Ovary (tissue), 9 donors: ENCODE results near the gene ADRA2A. TPM values are rescaled to one million over a fixed set of nuclear protein-coding genes. Genes with fewer than 3 reads are reported as not detected.

Experiments
- DNase-seq, 5 donors: peaks; one replicate each; pipeline ENCODE4 v3.0.0-alpha.2; 2019 to 2020
- H3K27ac ChIP-seq, 2 donors: fragments of 200-600 bp; one replicate each; pipeline versions ENCODE4 v1.5.1 to v1.8.0; 2019 to 2022
- H3K27me3 ChIP-seq: fragments of 200-600 bp; one replicate; pipeline ENCODE4 v1.8.0; 2022
- H3K36me3 ChIP-seq: fragments of 200-600 bp; sonication (generic); one replicate; pipeline ENCODE4 v1.5.1; 2019
- H3K4me1 ChIP-seq: one replicate; pipeline ENCODE4 v1.8.1; 2013; ENCODE audit warnings: mild to moderate bottlenecking, moderate library complexity; ENCODE audit not compliant: insufficient read depth
- H3K4me3 ChIP-seq: fragments of 200-600 bp; sonication (generic); one replicate; pipeline ENCODE4 v1.5.1; 2017
- H3K9me3 ChIP-seq, 2 donors: fragments of 200-600 bp in 1 of 2; sonication (generic) in 1 of 2; one replicate each; pipeline versions ENCODE4 v1.5.1 to v1.8.1; 2013 to 2019; ENCODE audit warnings: mild to moderate bottlenecking in 1 of 2, moderate library complexity in 1 of 2
- EP300 ChIP-seq: sonication (generic); formaldehyde crosslinking; IDR thresholded peaks from one replicate; pipeline ENCODE4 v1.6.1; 2017; ENCODE audit warnings: antibody characterized with exemption
- POLR2A ChIP-seq: fragments of 450-650 bp; IDR thresholded peaks from one replicate; pipeline ENCODE4 v1.6.1; 2017; ENCODE audit warnings: antibody characterized with exemption, mild to moderate bottlenecking, moderate library complexity
- WGBS, 3 donors: extraction: QIAGEN DNeasy Blood & Tissue Kit in 1 of 3; methylation state at CpG; one replicate each; pipeline versions ENCODE4 v1.1.5 to v1.1.7; 2013 to 2017; 5-methylcytosine and 5-hydroxymethylcytosine counted together
- intact Hi-C, 4 donors: fragments of 100-400 bp; cut with DNase I; formaldehyde crosslinking; loops; one replicate each; pipeline versions ENCODE4 v1.11.0 to v1.15.1; 2022 to 2023
- polyA plus RNA-seq, 2 donors: library from polyadenylated mRNA; stranded (reverse); fragments of 200-250 nt in 1 of 2; fragments of 350-450 nt in 1 of 2; fragmentation: Illumina TruSeq in 1 of 2; extraction: RNeasy Lipid Tissue Mini Kit (QIAGEN cat#74804) in 1 of 2; gene quantifications; one replicate each; pipeline ENCODE4 v1.2.3, GENCODE V29; 2013 to 2014
- total RNA-seq, 7 donors: library from RNA; depleted of rRNA in 2 of 7; stranded (reverse); fragments of >200 nt in 2 of 7; fragmentation: NEBNext Ultra II Directional in 3 of 7; extraction: Animal tissue kit (Norgen Biotek cat#: 25700) in 3 of 7; gene quantifications; one replicate each; pipeline versions ENCODE4 v1.1.0 to v1.2.4, GENCODE V29; 2016 to 2023
- TF ChIP-seq, protein P1 (sequence below), 3 donors: fragments of 450-650 bp in 2 of 3; fragments of 200-600 bp in 1 of 3; IDR thresholded peaks; one replicate each; pipeline versions ENCODE4 v1.5.1 to v1.8.0; 2016 to 2022; ENCODE audit warnings: antibody characterized with exemption in 3 of 3, mild to moderate bottlenecking in 1 of 3
- donor health status: DM: no; HTN: no; CAD: no; lungs with moderate emphysema.
- donor health status: DM: no; HTN: no; CAD: no.
- donor health status: Bipolar disorder and iron deficiency.
- donor health status: DM: yes; HTN: yes; CAD: no.
- donor health status: DM: no; HTN: no; CAD: no.
- donor health status: DM: yes; HTN: yes; CAD: no.

ADRA2A gene
- total and polyA plus RNA-seq, 9 donors: 13.7 to 55.7 (median 20.0) TPM

DNA sequence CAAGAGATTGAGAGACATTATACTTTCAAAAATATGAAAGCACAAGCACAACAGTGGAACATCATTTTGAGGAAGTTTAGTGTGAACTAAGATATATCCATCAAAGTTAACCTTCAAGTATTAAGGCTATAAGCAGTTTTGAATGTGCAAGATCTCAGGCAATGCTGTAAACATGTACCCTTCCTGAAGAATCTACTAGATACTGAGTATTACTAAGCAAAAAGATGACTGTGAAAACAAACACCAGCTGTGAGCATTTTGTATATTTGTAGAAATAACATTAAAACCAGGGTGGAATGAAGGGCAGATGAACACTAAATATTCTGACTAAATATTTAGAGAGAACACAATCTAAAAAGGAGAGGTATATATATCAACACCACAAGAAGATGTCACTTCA, 41.3 kb upstream of the ADRA2A start:
- H3K27me3 ChIP-seq: no peaks in the 10 kb centered on the region
- H3K27ac ChIP-seq: no peak overlapping the region
- H3K4me1 ChIP-seq: no peaks in the 10 kb centered on the region
- TF ChIP-seq, protein P1, sequence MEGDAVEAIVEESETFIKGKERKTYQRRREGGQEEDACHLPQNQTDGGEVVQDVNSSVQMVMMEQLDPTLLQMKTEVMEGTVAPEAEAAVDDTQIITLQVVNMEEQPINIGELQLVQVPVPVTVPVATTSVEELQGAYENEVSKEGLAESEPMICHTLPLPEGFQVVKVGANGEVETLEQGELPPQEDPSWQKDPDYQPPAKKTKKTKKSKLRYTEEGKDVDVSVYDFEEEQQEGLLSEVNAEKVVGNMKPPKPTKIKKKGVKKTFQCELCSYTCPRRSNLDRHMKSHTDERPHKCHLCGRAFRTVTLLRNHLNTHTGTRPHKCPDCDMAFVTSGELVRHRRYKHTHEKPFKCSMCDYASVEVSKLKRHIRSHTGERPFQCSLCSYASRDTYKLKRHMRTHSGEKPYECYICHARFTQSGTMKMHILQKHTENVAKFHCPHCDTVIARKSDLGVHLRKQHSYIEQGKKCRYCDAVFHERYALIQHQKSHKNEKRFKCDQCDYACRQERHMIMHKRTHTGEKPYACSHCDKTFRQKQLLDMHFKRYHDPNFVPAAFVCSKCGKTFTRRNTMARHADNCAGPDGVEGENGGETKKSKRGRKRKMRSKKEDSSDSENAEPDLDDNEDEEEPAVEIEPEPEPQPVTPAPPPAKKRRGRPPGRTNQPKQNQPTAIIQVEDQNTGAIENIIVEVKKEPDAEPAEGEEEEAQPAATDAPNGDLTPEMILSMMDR (IDR thresholded peaks at IDR 0.05): no peak
- no peak for TF ChIP-seq EP300
- no peak for TF ChIP-seq POLR2A
- H3K36me3 ChIP-seq: no peaks in the 10 kb centered on the region
- no peaks in the 10 kb centered on the region for H3K9me3 ChIP-seq
- DNase-seq: no peak
- no peak overlapping the region for H3K4me3 ChIP-seq
- intact Hi-C loops: no loop called here

DNA sequence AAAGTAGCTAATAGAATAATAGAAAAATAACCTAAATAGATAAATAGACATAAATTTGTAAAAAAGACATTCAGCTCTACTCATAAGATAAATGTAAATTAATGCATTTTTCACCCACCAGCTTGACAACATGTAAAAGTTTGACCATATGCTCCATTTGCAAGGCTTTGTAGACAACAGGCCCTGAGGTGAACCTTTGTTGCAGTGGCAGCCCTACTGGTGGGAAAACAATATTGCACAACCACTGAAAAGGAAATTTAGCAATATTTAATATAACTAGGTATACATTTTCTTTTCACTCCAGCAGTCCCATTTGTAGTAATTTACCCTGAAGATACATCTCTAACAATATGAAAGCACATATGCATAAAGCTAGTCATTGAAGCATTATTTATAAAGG, 39.0 kb upstream of the ADRA2A start:
- no peaks in the 10 kb centered on the region for H3K4me1 ChIP-seq
- no peak overlapping the region for H3K27ac ChIP-seq
- TF ChIP-seq, protein P1 (IDR thresholded peaks at IDR 0.05): no peak
- TF ChIP-seq EP300 (no peak), POLR2A (no peak)
- no peak for DNase-seq
- H3K36me3 ChIP-seq: no peaks in the 10 kb centered on the region
- no peaks in the 10 kb centered on the region for H3K27me3 ChIP-seq
- intact Hi-C loops: no loop called here
- no peaks in the 10 kb centered on the region for H3K9me3 ChIP-seq
- no peak overlapping the region for H3K4me3 ChIP-seq

DNA sequence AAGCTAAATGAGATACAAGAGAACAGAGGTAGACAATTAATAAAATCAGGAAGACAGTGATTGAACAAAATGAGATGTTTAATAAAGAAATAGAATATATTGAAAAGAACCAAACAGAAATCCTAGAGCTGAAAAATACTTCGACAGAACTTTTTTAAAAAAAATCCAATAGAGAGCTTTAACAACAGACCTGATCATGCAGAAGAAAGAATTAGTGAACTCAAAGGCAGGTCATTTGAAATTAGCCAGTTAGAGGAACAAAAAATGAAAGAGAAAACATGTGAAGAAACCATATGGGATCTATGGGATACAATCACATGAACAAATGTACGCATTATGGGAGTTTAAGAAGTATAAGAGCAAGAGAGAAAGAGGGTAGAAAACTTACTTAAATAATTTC, 37.3 kb upstream of the ADRA2A start:
- 76 to 87% (median 80%) methylated on average over 2 of the region's 2 CpGs for WGBS, 3 donors
- no peaks in the 10 kb centered on the region for H3K36me3 ChIP-seq

DNA sequence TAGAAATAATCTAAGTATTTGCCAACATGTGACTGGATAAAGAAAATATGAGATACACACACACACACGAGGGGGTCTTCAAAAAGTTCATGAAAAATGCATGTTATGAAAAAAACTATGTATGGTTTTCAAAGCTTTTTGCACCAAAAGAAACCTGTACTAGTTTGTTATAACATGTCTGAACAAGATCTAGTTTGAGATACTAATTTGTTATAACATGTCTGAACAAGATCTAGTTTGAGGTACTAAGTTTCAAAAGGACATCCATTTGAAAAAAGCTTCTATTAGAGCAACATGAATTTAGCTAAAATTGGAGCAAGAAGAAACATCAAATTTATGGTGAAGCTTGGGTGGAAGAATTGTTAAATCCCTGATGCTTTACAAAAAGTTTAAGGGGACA, 19.8 kb upstream of the ADRA2A start:
- Histone ChIP-seq H3K9me3 (no peaks in the 10 kb centered on the region), H3K4me3 (no peak overlapping the region)
- 52 to 54% (median 53%) methylated on average over 1 of the region's 1 CpG for WGBS, 3 donors

More for the DNA sequence above, 37.3 kb upstream of the ADRA2A start:
- intact Hi-C loops: no loop called here
- Histone ChIP-seq H3K9me3 (no peaks in the 10 kb centered on the region), H3K27me3 (no peaks in the 10 kb centered on the region), H3K4me3 (no peak overlapping the region), H3K27ac (no peak overlapping the region), H3K4me1 (no peaks in the 10 kb centered on the region)
- DNase-seq: no peak
- TF ChIP-seq, protein P1 (IDR thresholded peaks at IDR 0.05): no peak
- TF ChIP-seq EP300 (no peak), POLR2A (no peak)

More for the DNA sequence above, 19.8 kb upstream of the ADRA2A start:
- TF ChIP-seq, protein P1 (IDR thresholded peaks at IDR 0.05): no peak
- TF ChIP-seq EP300 (no peak), POLR2A (no peak)
- Histone ChIP-seq H3K27ac (no peak overlapping the region), H3K27me3 (no peaks in the 10 kb centered on the region), H3K36me3 (no peaks in the 10 kb centered on the region), H3K4me1 (no peaks in the 10 kb centered on the region)
- DNase-seq: no peak
- intact Hi-C loops: no loop called here
